Progenitor cell of endocrine pancreas (in vitro differentiated cells): ENCODE data around the gene PTPRK. TPM values are rescaled to one million over a fixed set of nuclear protein-coding genes. Genes with fewer than 3 reads are reported as not detected.

Experiments used
- DNase-seq: peaks from one replicate; pipeline ENCODE4 v3.0.0; 2021; ENCODE audit warnings: low spot score; ENCODE audit not compliant: unreplicated experiment
- H3K27ac Mint-ChIP-seq: 2 replicates; pipeline ENCODE4 v1.8.0; 2021; ENCODE audit warnings: mild to moderate bottlenecking, moderate library complexity, mixed read lengths
- H3K27me3 Mint-ChIP-seq: 2 replicates; pipeline ENCODE4 v1.8.0; 2021; ENCODE audit warnings: mixed read lengths
- H3K36me3 Mint-ChIP-seq: 2 replicates; pipeline ENCODE4 v1.8.0; 2022; ENCODE audit warnings: mixed read lengths; ENCODE audit not compliant: insufficient read depth
- H3K4me1 Mint-ChIP-seq: 2 replicates; pipeline ENCODE4 v1.8.0; 2021; ENCODE audit warnings: low read depth, mixed read lengths
- H3K4me3 Mint-ChIP-seq: 2 replicates; pipeline ENCODE4 v1.8.0; 2021; ENCODE audit warnings: low read depth, mild to moderate bottlenecking, moderate library complexity, mixed read lengths
- H3K9me3 Mint-ChIP-seq: 2 replicates; pipeline ENCODE4 v1.8.0; 2021; ENCODE audit warnings: low read depth, mixed read lengths
- CTCF ChIP-seq: fragments of 200-600 bp; sonication (generic); IDR thresholded peaks from one replicate; pipeline ENCODE4 v1.5.0; 2021; ENCODE audit warnings: antibody characterized with exemption, mild to moderate bottlenecking; ENCODE audit not compliant: unreplicated experiment
- total RNA-seq: library from RNA; stranded (reverse); gene quantifications from 2 replicates; pipeline ENCODE4 v1.2.1, GENCODE V29; 2021

PTPRK gene
- total RNA-seq, 1 donor from 2014 or later, result 86.2 TPM

GRCh38 chr6:128216917-128217316, 303.5 kb downstream of the PTPRK start:
- Mint-ChIP-seq H3K4me1 (peaks cover 5% of the 10 kb centered on the region), H3K9me3 (no peaks in the 10 kb centered on the region), H3K27ac (no peak overlapping the region), H3K36me3 (peaks cover 14% of the 10 kb centered on the region), H3K27me3 (no peaks in the 10 kb centered on the region), H3K4me3 (no peak overlapping the region)
- TF ChIP-seq CTCF, result no peak
- DNase-seq, result no peak

GRCh38 chr6:128209771-128210170, 310.6 kb downstream of the PTPRK start:
- peaks cover 33% of the 10 kb centered on the region for H3K4me1 Mint-ChIP-seq
- H3K27ac Mint-ChIP-seq, result no peak overlapping the region
- no peak for DNase-seq
- no peaks in the 10 kb centered on the region for H3K27me3 Mint-ChIP-seq
- peaks cover 5% of the 10 kb centered on the region for H3K36me3 Mint-ChIP-seq
- no peak for TF ChIP-seq CTCF
- H3K9me3 Mint-ChIP-seq, result peaks cover 4% of the 10 kb centered on the region
- H3K4me3 Mint-ChIP-seq, result no peak overlapping the region

GRCh38 chr6:128208851-128209580, 311.4 kb downstream of the PTPRK start:
- no peak overlapping the region for H3K4me3 Mint-ChIP-seq
- H3K9me3 Mint-ChIP-seq, result peaks cover 4% of the 10 kb centered on the region
- TF ChIP-seq CTCF, result no peak
- peak overlapping the region; percentile 41 for H3K27ac Mint-ChIP-seq
- H3K36me3 Mint-ChIP-seq, result peaks cover 9% of the 10 kb centered on the region
- H3K27me3 Mint-ChIP-seq, result no peaks in the 10 kb centered on the region
- no peak for DNase-seq
- H3K4me1 Mint-ChIP-seq, result peaks cover 33% of the 10 kb centered on the region

- peaks cover 10% of the 10 kb centered on the region for H3K36me3 Mint-ChIP-seq
- TF ChIP-seq CTCF, result no peak
- H3K4me1 Mint-ChIP-seq, result peaks cover 30% of the 10 kb centered on the region
Measured at GRCh38 chr6:128208078-128208477, 312.3 kb downstream of the PTPRK start.

GRCh38 chr6:128206610-128207426, 313.6 kb downstream of the PTPRK start:
- Mint-ChIP-seq H3K27ac (no peak overlapping the region), H3K9me3 (peaks cover 9% of the 10 kb centered on the region), H3K4me3 (no peak overlapping the region), H3K27me3 (no peaks in the 10 kb centered on the region), H3K4me1 (peaks cover 29% of the 10 kb centered on the region), H3K36me3 (peaks cover 11% of the 10 kb centered on the region)
- no peak for DNase-seq
- no peak for TF ChIP-seq CTCF

More at GRCh38 chr6:128208078-128208477, 312.3 kb downstream of the PTPRK start:
- H3K27ac Mint-ChIP-seq, result peak overlapping the region; percentile 77
- peaks cover 6% of the 10 kb centered on the region for H3K9me3 Mint-ChIP-seq
- no peak for DNase-seq
- H3K27me3 Mint-ChIP-seq, result no peaks in the 10 kb centered on the region
- no peak overlapping the region for H3K4me3 Mint-ChIP-seq
